GM06990 (cell line): ENCODE data around the gene TGM2.

Experiments used
- DNase-seq: peaks from one replicate; pipeline ENCODE4 v3.0.0-alpha.2; 2011; ENCODE audit not compliant: insufficient read length; ENCODE audit errors: extremely low read depth
- H3K27me3 ChIP-seq: replicated peaks from 2 replicates; pipeline ENCODE4 v1.6.0; 2011; ENCODE audit warnings: low read length; ENCODE audit not compliant: control insufficient read depth, insufficient read depth
- H3K36me3 ChIP-seq: 2 replicates; pipeline ENCODE4 v1.5.1; 2011; ENCODE audit warnings: low read length; ENCODE audit not compliant: control insufficient read depth, insufficient read depth
- H3K4me3 ChIP-seq: replicated peaks from 2 replicates; pipeline ENCODE4 v1.5.1; 2011; ENCODE audit warnings: low read depth, mild to moderate bottlenecking, control low read depth, low read length
- CTCF ChIP-seq: IDR thresholded peaks from 2 replicates; pipeline ENCODE4 v1.5.1; 2011; ENCODE audit warnings: low read length, control low read depth, mild to moderate bottlenecking, inconsistent platforms; ENCODE audit not compliant: insufficient read depth, poor library complexity, severe bottlenecking

The TGM2 gene

GRCh38 chr20:38146628-38147027 lies 18.4 kb downstream of the TGM2 start:
- DNase-seq, result no peak
- no peak for TF ChIP-seq CTCF
- Histone ChIP-seq H3K36me3 (no peaks in the 10 kb centered on the region), H3K4me3 (no peak overlapping the region), H3K27me3 (no peaks in the 10 kb centered on the region)

- Histone ChIP-seq H3K36me3 (no peaks in the 10 kb centered on the region), H3K4me3 (no peak overlapping the region), H3K27me3 (no peaks in the 10 kb centered on the region)
- TF ChIP-seq CTCF, result no peak
- no peak for DNase-seq
Observed at GRCh38 chr20:38146156-38146555, 18.9 kb downstream of the TGM2 start.

- no peaks in the 10 kb centered on the region for H3K27me3 ChIP-seq
- DNase-seq, result no peak
- H3K36me3 ChIP-seq, result no peaks in the 10 kb centered on the region
- TF ChIP-seq CTCF, result no peak
- no peak overlapping the region for H3K4me3 ChIP-seq
Observed at GRCh38 chr20:38145729-38146075, 19.4 kb downstream of the TGM2 start.

GRCh38 chr20:38144974-38145728 lies 19.9 kb downstream of the TGM2 start:
- TF ChIP-seq CTCF, result no peak
- H3K36me3 ChIP-seq, result no peaks in the 10 kb centered on the region

GRCh38 chr20:38144598-38144973 lies 20.5 kb downstream of the TGM2 start:
- no peak for DNase-seq
- TF ChIP-seq CTCF, result no peak
- no peak overlapping the region for H3K4me3 ChIP-seq
- no peaks in the 10 kb centered on the region for H3K36me3 ChIP-seq
- no peaks in the 10 kb centered on the region for H3K27me3 ChIP-seq

More at GRCh38 chr20:38144974-38145728, 19.9 kb downstream of the TGM2 start:
- no peak for DNase-seq
- Histone ChIP-seq H3K27me3 (no peaks in the 10 kb centered on the region), H3K4me3 (no peak overlapping the region)
